ENCODE results near the gene HEATR1. TPM values are rescaled to one million over a fixed set of nuclear protein-coding genes. Genes with fewer than 3 reads are reported as not detected.
"Not testable (repeated sequence)": the region's sequence is repeated elsewhere in the genome, so short reads cannot be mapped to it uniquely, and the experiment has no call there.

The HEATR1 gene
- total RNA-seq, 2 experiments from 2014 or later, result 82.4 to 89.1 TPM

GRCh38 chr1:236581528-236581927 is 22.8 kb downstream of the HEATR1 start:
- Mint-ChIP-seq H3K4me3 (no peak overlapping the region), H3K27me3 (no peaks in the 10 kb centered on the region), H3K9me3 (ENCODE audit: low read depth) (no peaks in the 10 kb centered on the region), H3K4me1 (no peaks in the 10 kb centered on the region), H3K27ac (no peak overlapping the region), H3K36me3 (ENCODE audit: low read depth) (peaks cover 59% of the 10 kb centered on the region)
- DNase-seq (no peak), ATAC-seq (no peak)
- intact Hi-C loops (cut with DNase I, micrococcal nuclease), result no loop called here
- ChIA-PET POLR2A (no interaction called here), CTCF (no interaction called here)

- peaks cover 59% of the 10 kb centered on the region for H3K36me3 Mint-ChIP-seq (ENCODE audit: low read depth)
- H3K4me3 Mint-ChIP-seq; intact Hi-C loops (cut with DNase I, micrococcal nuclease); H3K9me3 Mint-ChIP-seq (ENCODE audit: low read depth); H3K27me3 Mint-ChIP-seq; ATAC-seq; H3K4me1 Mint-ChIP-seq; POLR2A ChIA-PET; DNase-seq; H3K27ac Mint-ChIP-seq: not testable (repeated sequence)
- CTCF ChIA-PET, result interaction anchor here (0.7 kb wide), 1 partner anchor 20 kb away, joined by 4 read pairs; no protein-coding TSS in a partner anchor
Observed at GRCh38 chr1:236580404-236580803, 23.9 kb downstream of the HEATR1 start.

GRCh38 chr1:236578661-236579060 is 25.7 kb downstream of the HEATR1 start:
- H3K9me3 Mint-ChIP-seq (ENCODE audit: low read depth), result no peaks in the 10 kb centered on the region
- intact Hi-C loops (cut with DNase I, micrococcal nuclease), result no loop called here
- ATAC-seq (no peak), DNase-seq (no peak)
- H3K4me3 Mint-ChIP-seq, result no peak overlapping the region
- peaks cover 53% of the 10 kb centered on the region for H3K36me3 Mint-ChIP-seq (ENCODE audit: low read depth)
- CTCF ChIA-PET, result interaction anchor here (0.6 to 1.2 kb wide), 2 partner anchors 20 to 31 kb away, joined by 3 read pairs; no protein-coding TSS in a partner anchor
- POLR2A ChIA-PET, result no interaction called here
- H3K27me3 Mint-ChIP-seq, result no peaks in the 10 kb centered on the region
- H3K4me1 Mint-ChIP-seq, result no peaks in the 10 kb centered on the region
- H3K27ac Mint-ChIP-seq, result no peak overlapping the region

GRCh38 chr1:236577041-236577440 is 27.3 kb downstream of the HEATR1 start:
- DNase-seq; H3K4me1 Mint-ChIP-seq; H3K9me3 Mint-ChIP-seq (ENCODE audit: low read depth); H3K27ac Mint-ChIP-seq; intact Hi-C loops (cut with DNase I, micrococcal nuclease); POLR2A ChIA-PET; ATAC-seq; H3K27me3 Mint-ChIP-seq; H3K4me3 Mint-ChIP-seq: not testable (repeated sequence)
- peaks cover 47% of the 10 kb centered on the region for H3K36me3 Mint-ChIP-seq (ENCODE audit: low read depth)
- CTCF ChIA-PET, result interaction anchor here (1.2 kb wide), 1 partner anchor 13 kb away, joined by 4 read pairs; no protein-coding TSS in a partner anchor

- no peak for DNase-seq
Observed at GRCh38 chr1:236576004-236576403, 28.3 kb downstream of the HEATR1 start.

GRCh38 chr1:236575523-236575922 is 28.8 kb downstream of the HEATR1 start:
- intact Hi-C loops (cut with DNase I, micrococcal nuclease), result no loop called here
- Mint-ChIP-seq H3K27me3 (no peaks in the 10 kb centered on the region), H3K36me3 (ENCODE audit: low read depth) (peaks cover 45% of the 10 kb centered on the region), H3K9me3 (ENCODE audit: low read depth) (no peaks in the 10 kb centered on the region), H3K4me3 (no peak overlapping the region), H3K4me1 (no peaks in the 10 kb centered on the region), H3K27ac (no peak overlapping the region)
- ChIA-PET CTCF (interaction anchor here (0.8 to 1.4 kb wide), 2 partner anchors 18 kb away, joined by 3 to 4 read pairs; no protein-coding TSS in a partner anchor), POLR2A (no interaction called here)
- ATAC-seq, result no peak
- DNase-seq, result no peak

More at GRCh38 chr1:236576004-236576403, 28.3 kb downstream of the HEATR1 start:
- intact Hi-C loops (cut with DNase I, micrococcal nuclease), result no loop called here
- Mint-ChIP-seq H3K27me3 (no peaks in the 10 kb centered on the region), H3K27ac (peak overlapping the region; percentile 69), H3K9me3 (ENCODE audit: low read depth) (no peaks in the 10 kb centered on the region), H3K4me3 (no peak overlapping the region), H3K4me1 (no peaks in the 10 kb centered on the region), H3K36me3 (ENCODE audit: low read depth) (peaks cover 42% of the 10 kb centered on the region)
- ATAC-seq, result no peak
- CTCF ChIA-PET, result interaction anchor here (0.8 to 1.4 kb wide), 3 partner anchors 12 to 18 kb away, joined by 3 to 4 read pairs (median 4); no protein-coding TSS in a partner anchor
- POLR2A ChIA-PET, result no interaction called here

GRCh38 chr1:236568285-236568894 is 35.9 kb downstream of the HEATR1 start:
- Mint-ChIP-seq H3K27me3 (no peaks in the 10 kb centered on the region), H3K4me3 (no peak overlapping the region), H3K9me3 (ENCODE audit: low read depth) (no peaks in the 10 kb centered on the region), H3K36me3 (ENCODE audit: low read depth) (peaks cover 66% of the 10 kb centered on the region), H3K27ac (no peak overlapping the region), H3K4me1 (peaks cover 2% of the 10 kb centered on the region)
- intact Hi-C loops (cut with DNase I, micrococcal nuclease), result loop anchor here in 1 of 2 experiments (2.0 kb wide), 1 partner anchor 18 kb away; no protein-coding TSS in a partner anchor
- DNase-seq (no peak), ATAC-seq (no peak)
- CTCF ChIA-PET, result interaction anchor here (0.8 to 1.1 kb wide), 2 partner anchors 10 to 241 kb away, joined by 3 to 4 read pairs; no protein-coding TSS in a partner anchor
- POLR2A ChIA-PET, result no interaction called here

GRCh38 chr1:236565530-236565929 is 38.8 kb downstream of the HEATR1 start:
- H3K4me1 Mint-ChIP-seq, result peaks cover 2% of the 10 kb centered on the region
- ChIA-PET POLR2A (no interaction called here), CTCF (interaction anchor here (1.4 kb wide), 1 partner anchor 16 kb away, joined by 4 read pairs; no protein-coding TSS in a partner anchor)
- no peaks in the 10 kb centered on the region for H3K27me3 Mint-ChIP-seq
- H3K36me3 Mint-ChIP-seq (ENCODE audit: low read depth), result peaks cover 72% of the 10 kb centered on the region
- no peaks in the 10 kb centered on the region for H3K9me3 Mint-ChIP-seq (ENCODE audit: low read depth)
- H3K27ac Mint-ChIP-seq, result peak overlapping the region; percentile 33
- no peak overlapping the region for H3K4me3 Mint-ChIP-seq
- ATAC-seq (no peak), DNase-seq (no peak)
- intact Hi-C loops (cut with DNase I, micrococcal nuclease), result no loop called here

GRCh38 chr1:236561976-236562375 is 42.3 kb downstream of the HEATR1 start:
- Mint-ChIP-seq H3K4me1 (peaks cover 2% of the 10 kb centered on the region), H3K36me3 (ENCODE audit: low read depth) (peaks cover 61% of the 10 kb centered on the region), H3K9me3 (ENCODE audit: low read depth) (no peaks in the 10 kb centered on the region), H3K27ac (peak overlapping the region; percentile 17), H3K27me3 (no peaks in the 10 kb centered on the region), H3K4me3 (no peak overlapping the region)
- intact Hi-C loops (cut with DNase I, micrococcal nuclease), result no loop called here
- ATAC-seq, result no peak
- CTCF ChIA-PET, result no interaction called here
- POLR2A ChIA-PET, result no interaction called here
- DNase-seq, result no peak

GRCh38 chr1:236560213-236560771 is 44.0 kb downstream of the HEATR1 start:
- ATAC-seq (no peak), DNase-seq (no peak)
- H3K27ac Mint-ChIP-seq, result no peak overlapping the region
- intact Hi-C loops (cut with DNase I, micrococcal nuclease), result no loop called here
- peaks cover 2% of the 10 kb centered on the region for H3K4me1 Mint-ChIP-seq
- ChIA-PET POLR2A (interaction anchor here (0.8 kb wide), 1 partner anchor 62 kb away, joined by 4 read pairs; no protein-coding TSS in a partner anchor), CTCF (interaction anchor here (0.6 kb wide), 1 partner anchor 20 kb away, joined by 4 read pairs; no protein-coding TSS in a partner anchor)
- H3K4me3 Mint-ChIP-seq, result no peak overlapping the region
- peaks cover 62% of the 10 kb centered on the region for H3K36me3 Mint-ChIP-seq (ENCODE audit: low read depth)
- H3K9me3 Mint-ChIP-seq (ENCODE audit: low read depth), result no peaks in the 10 kb centered on the region
- H3K27me3 Mint-ChIP-seq, result no peaks in the 10 kb centered on the region

GRCh38 chr1:236558846-236559245 is 45.5 kb downstream of the HEATR1 start:
- Mint-ChIP-seq H3K36me3 (ENCODE audit: low read depth) (peaks cover 58% of the 10 kb centered on the region), H3K9me3 (ENCODE audit: low read depth) (no peaks in the 10 kb centered on the region), H3K27me3 (no peaks in the 10 kb centered on the region), H3K4me3 (no peak overlapping the region), H3K4me1 (no peaks in the 10 kb centered on the region), H3K27ac (no peak overlapping the region)
- ATAC-seq (no peak), DNase-seq (no peak)
- POLR2A ChIA-PET, result no interaction called here
- CTCF ChIA-PET, result interaction anchor here (1.4 kb wide), 1 partner anchor 20 kb away, joined by 3 read pairs; no protein-coding TSS in a partner anchor
- intact Hi-C loops (cut with DNase I, micrococcal nuclease), result no loop called here

- no peaks in the 10 kb centered on the region for H3K4me1 Mint-ChIP-seq
- DNase-seq (no peak), ATAC-seq (no peak)
- H3K36me3 Mint-ChIP-seq (ENCODE audit: low read depth), result peaks cover 58% of the 10 kb centered on the region
- no peaks in the 10 kb centered on the region for H3K9me3 Mint-ChIP-seq (ENCODE audit: low read depth)
- H3K27me3 Mint-ChIP-seq, result no peaks in the 10 kb centered on the region
- H3K27ac Mint-ChIP-seq, result no peak overlapping the region
- no peak overlapping the region for H3K4me3 Mint-ChIP-seq
- ChIA-PET CTCF (interaction anchor here (0.7 to 1.4 kb wide), 3 partner anchors 11 to 20 kb away, joined by 3 to 4 read pairs (median 4); no protein-coding TSS in a partner anchor), POLR2A (no interaction called here)
- intact Hi-C loops (cut with DNase I, micrococcal nuclease), result no loop called here
Observed at GRCh38 chr1:236558081-236558480, 46.2 kb downstream of the HEATR1 start.

Measured in activated CD4-positive, alpha-beta T cell treated with anti-CD3 and anti-CD28 coated beads for 36 hours (primary cell).